ENCODE data around the gene TTLL8. TPM values are rescaled to one million over a fixed set of nuclear protein-coding genes. Genes with fewer than 3 reads are reported as not detected.

Gene TTLL8
- total RNA-seq, 1 donor from 2014 or later, result not detected

- no peaks in the 10 kb centered on the region for H3K36me3 Mint-ChIP-seq (ENCODE audit: low read depth)
- no peak overlapping the region for H3K4me3 Mint-ChIP-seq
- no peak for TF ChIP-seq CTCF (conservative IDR thresholded peaks at IDR 0.05)
- H3K27me3 Mint-ChIP-seq (ENCODE audit: low read depth), result peaks cover 8% of the 10 kb centered on the region
- H3K27ac Mint-ChIP-seq (ENCODE audit: unreplicated experiment), result no peak overlapping the region
- H3K4me1 Mint-ChIP-seq, result no peaks in the 10 kb centered on the region
- H3K9me3 Mint-ChIP-seq, result peaks cover 4% of the 10 kb centered on the region
- no peak for DNase-seq (ENCODE audit: low read depth, low spot score)
These were observed 11.4 kb downstream of the TTLL8 start for GRCh38 chr22:50046481-50047245.

GRCh38 chr22:50046019-50046415 lies 12.1 kb downstream of the TTLL8 start:
- no peak for DNase-seq (ENCODE audit: low read depth, low spot score)
- no peaks in the 10 kb centered on the region for H3K36me3 Mint-ChIP-seq (ENCODE audit: low read depth)
- no peak overlapping the region for H3K27ac Mint-ChIP-seq (ENCODE audit: unreplicated experiment)
- no peaks in the 10 kb centered on the region for H3K4me1 Mint-ChIP-seq
- no peak overlapping the region for H3K4me3 Mint-ChIP-seq
- H3K27me3 Mint-ChIP-seq (ENCODE audit: low read depth), result peaks cover 8% of the 10 kb centered on the region
- TF ChIP-seq CTCF (conservative IDR thresholded peaks at IDR 0.05), result no peak
- peaks cover 4% of the 10 kb centered on the region for H3K9me3 Mint-ChIP-seq

- H3K27ac Mint-ChIP-seq (ENCODE audit: unreplicated experiment), result no peak overlapping the region
- peaks cover 4% of the 10 kb centered on the region for H3K9me3 Mint-ChIP-seq
- DNase-seq (ENCODE audit: low read depth, low spot score), result no peak
- no peak overlapping the region for H3K4me3 Mint-ChIP-seq
- peaks cover 8% of the 10 kb centered on the region for H3K27me3 Mint-ChIP-seq (ENCODE audit: low read depth)
- no peaks in the 10 kb centered on the region for H3K36me3 Mint-ChIP-seq (ENCODE audit: low read depth)
- no peak for TF ChIP-seq CTCF (conservative IDR thresholded peaks at IDR 0.05)
- no peaks in the 10 kb centered on the region for H3K4me1 Mint-ChIP-seq
These were observed 12.7 kb downstream of the TTLL8 start for GRCh38 chr22:50045211-50046018.

GRCh38 chr22:50044485-50045118 lies 13.5 kb downstream of the TTLL8 start:
- Mint-ChIP-seq H3K4me3 (no peak overlapping the region), H3K36me3 (ENCODE audit: low read depth) (no peaks in the 10 kb centered on the region), H3K27me3 (ENCODE audit: low read depth) (peaks cover 8% of the 10 kb centered on the region), H3K4me1 (no peaks in the 10 kb centered on the region), H3K27ac (ENCODE audit: unreplicated experiment) (no peak overlapping the region), H3K9me3 (peaks cover 4% of the 10 kb centered on the region)
- TF ChIP-seq CTCF (conservative IDR thresholded peaks at IDR 0.05), result no peak
- DNase-seq (ENCODE audit: low read depth, low spot score), result no peak

GRCh38 chr22:50041361-50042065 lies 16.6 kb downstream of the TTLL8 start:
- Mint-ChIP-seq H3K4me1 (no peaks in the 10 kb centered on the region), H3K9me3 (peaks cover 7% of the 10 kb centered on the region), H3K27ac (ENCODE audit: unreplicated experiment) (no peak overlapping the region), H3K4me3 (no peak overlapping the region), H3K27me3 (ENCODE audit: low read depth) (peaks cover 8% of the 10 kb centered on the region), H3K36me3 (ENCODE audit: low read depth) (no peaks in the 10 kb centered on the region)
- DNase-seq (ENCODE audit: low read depth, low spot score), result no peak
- TF ChIP-seq CTCF (conservative IDR thresholded peaks at IDR 0.05), result no peak

Measured in neural crest cell (in vitro differentiated cells).